Measurements from ENCODE around the gene TTLL13. TPM values are rescaled to one million over a fixed set of nuclear protein-coding genes. Genes with fewer than 3 reads are reported as not detected.

The TTLL13 gene, protein sequence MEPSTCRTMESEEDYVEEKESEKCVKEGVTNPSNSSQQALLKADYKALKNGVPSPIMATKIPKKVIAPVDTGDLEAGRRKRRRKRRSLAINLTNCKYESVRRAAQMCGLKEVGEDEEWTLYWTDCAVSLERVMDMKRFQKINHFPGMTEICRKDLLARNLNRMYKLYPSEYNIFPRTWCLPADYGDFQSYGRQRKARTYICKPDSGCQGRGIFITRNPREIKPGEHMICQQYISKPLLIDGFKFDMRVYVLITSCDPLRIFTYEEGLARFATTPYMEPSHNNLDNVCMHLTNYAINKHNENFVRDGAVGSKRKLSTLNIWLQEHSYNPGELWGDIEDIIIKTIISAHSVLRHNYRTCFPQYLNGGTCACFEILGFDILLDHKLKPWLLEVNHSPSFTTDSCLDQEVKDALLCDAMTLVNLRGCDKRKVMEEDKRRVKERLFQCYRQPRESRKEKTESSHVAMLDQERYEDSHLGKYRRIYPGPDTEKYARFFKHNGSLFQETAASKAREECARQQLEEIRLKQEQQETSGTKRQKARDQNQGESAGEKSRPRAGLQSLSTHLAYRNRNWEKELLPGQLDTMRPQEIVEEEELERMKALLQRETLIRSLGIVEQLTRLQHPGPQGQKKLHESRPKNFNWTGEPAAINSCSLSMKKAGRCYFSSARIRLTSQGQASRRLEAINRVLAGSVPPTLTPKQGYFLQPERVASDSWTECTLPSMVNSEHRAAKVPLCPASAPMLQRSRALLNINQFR
- 0.38 TPM in 1 of 2 replicates, not detected in the other for total RNA-seq

DNA sequence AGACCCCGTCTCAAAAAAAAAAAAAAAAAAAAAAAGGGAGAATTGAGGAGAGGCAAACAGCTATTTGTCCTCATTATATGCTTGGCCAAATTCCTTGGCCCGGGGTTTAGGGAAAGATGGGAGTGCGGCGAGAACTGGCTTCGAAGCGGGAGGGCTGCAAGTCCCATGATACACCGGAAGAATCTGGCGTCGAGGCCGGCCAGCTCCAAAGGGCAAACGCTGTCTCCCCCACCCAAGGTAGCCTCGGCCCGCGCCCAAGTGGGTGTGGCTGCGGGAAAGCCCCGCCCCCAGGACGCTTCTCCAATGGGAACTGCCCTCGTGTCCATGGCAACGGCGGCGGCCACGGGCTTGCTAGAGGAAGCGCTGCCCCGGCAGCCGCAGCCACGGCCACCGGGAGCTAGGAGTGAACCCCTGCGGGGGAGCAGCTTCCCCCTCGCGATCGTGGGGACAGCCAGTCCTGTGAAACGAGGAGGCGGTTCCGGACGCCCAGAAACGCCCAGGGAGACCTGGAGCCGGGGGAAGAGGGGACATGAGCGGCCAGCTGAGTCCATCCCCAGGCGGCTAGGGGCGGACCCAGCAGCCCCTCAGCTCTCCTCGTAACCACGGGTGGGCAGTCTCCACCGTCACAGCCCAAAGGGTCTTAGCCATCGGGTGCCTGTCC lies at the start of gene TTLL13:
TTLL13 (plus strand) TSS at position 354 of the 661 bp plus-strand sequence. CDS start 1,075 bp downstream, outside the sequence.

DNA sequence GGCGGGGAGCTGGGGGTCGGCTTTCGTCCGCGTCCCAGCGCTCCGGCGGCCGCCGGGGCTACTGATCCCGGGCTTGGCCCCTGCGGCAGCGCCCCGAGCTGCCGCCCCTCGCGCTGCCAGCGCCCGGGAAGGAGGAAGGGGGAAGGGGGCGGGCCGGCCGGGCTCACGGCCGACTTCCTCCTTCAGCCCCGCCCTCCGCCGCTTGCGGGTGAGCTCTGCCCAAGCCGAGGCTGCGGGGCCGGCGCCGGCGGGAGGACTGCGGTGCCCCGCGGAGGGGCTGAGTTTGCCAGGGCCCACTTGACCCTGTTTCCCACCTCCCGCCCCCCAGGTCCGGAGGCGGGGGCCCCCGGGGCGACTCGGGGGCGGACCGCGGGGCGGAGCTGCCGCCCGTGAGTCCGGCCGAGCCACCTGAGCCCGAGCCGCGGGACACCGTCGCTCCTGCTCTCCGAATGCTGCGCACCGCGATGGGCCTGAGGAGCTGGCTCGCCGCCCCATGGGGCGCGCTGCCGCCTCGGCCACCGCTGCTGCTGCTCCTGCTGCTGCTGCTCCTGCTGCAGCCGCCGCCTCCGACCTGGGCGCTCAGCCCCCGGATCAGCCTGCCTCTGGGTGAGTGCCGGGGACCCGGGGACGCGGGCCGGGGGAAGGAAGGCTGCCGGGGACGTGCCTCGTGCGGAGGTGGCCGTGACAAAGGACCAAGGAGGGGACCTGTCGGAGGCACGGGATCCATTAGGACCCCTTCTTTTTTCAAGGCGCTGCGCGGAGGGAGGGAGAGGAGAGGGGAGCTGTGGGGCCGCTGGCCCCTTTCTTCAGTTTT lies 48.0 kb upstream of the TTLL13 start, which contains the start of gene SEMA4B:
SEMA4B (plus strand) TSS at position 201 of the 814 bp plus-strand sequence; CDS start at position 450, 249 bp downstream.

DNA sequence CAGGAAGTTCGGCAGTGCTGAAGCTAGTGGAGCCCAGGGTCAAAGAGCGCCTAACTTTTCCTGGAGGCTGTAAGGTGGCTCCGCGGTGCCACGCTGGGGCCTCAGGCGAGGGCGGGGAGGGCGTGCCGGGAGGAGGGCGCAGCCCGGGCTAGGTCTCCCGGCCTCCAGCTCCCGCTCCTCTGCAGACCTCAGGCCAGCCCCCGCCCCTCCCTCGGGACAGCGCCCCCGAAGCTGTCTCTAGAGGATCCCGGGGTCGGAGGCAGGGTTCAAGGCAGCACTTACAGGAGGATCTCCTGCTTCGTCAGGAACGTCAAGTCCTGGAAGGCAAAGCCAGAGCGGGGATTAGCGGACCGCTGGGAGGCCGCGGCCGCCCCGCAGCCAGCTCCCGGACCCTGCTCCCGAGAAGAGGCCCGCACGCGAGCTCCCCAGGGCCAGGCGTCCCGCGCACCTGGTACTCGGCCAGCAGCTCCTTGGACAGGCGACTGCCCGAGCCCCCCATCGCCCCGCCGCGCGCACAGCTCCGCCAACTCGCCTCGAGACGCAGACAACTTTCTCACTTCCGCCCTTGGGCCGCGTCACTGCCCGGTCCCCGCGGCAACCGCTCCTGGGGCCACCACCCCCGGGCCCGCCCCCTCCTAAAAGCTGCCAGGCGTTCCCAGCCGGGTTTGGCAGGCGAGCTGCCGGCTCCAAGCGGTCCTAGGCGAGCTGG lies 15.8 kb upstream of the TTLL13 start, which contains the start of gene CIB1:
CIB1 (minus strand) TSS at position 555 of the 709 bp plus-strand sequence; CDS start at position 499, 56 bp downstream.

DNA sequence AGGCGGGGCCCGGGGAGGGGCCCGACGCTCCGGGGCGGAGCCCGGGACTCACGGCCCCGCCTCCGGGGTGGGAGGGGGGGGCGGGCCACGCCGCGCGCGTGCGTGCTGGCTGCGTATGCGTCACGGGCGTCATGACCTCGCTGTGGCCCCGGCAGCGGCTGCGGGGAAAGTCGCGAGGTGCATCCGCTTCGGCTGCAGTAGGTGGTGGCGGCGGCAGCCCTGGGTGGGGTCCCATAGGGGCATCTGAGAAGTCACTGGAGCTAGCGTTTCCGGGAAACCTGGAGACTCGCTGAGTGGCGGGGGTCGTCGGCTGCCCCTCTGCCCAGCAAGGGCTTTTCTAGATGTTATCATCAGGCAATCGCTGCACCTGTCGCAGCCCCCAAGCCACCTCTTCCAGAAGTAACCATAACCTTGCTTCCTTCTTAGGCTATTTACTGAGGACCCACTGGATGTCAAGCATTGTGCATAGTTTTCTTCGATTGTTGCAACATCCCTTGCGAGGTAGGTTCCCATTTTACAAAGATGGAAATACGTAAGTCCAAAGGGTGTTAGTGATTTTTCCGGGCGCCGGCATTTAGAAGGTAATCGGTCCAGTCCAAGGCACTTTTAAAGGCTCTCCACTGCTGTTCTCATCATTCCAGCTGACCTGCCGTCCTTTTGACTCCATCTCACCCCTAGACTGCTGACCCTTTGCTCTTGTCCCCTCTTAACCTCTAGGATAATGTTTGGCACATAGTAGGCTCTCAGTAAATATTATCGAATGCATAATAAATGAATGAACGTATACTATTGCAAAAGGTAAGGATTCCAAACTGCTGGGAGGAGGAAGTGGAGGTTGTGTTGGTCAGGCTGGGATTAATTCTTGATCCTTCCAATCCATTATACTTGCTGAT lies 15.0 kb upstream of the TTLL13 start, which contains the start of gene GDPGP1:
GDPGP1 (plus strand) TSS at position 114 of the 893 bp plus-strand sequence. CDS start 6,700 bp downstream, outside the sequence.

DNA sequence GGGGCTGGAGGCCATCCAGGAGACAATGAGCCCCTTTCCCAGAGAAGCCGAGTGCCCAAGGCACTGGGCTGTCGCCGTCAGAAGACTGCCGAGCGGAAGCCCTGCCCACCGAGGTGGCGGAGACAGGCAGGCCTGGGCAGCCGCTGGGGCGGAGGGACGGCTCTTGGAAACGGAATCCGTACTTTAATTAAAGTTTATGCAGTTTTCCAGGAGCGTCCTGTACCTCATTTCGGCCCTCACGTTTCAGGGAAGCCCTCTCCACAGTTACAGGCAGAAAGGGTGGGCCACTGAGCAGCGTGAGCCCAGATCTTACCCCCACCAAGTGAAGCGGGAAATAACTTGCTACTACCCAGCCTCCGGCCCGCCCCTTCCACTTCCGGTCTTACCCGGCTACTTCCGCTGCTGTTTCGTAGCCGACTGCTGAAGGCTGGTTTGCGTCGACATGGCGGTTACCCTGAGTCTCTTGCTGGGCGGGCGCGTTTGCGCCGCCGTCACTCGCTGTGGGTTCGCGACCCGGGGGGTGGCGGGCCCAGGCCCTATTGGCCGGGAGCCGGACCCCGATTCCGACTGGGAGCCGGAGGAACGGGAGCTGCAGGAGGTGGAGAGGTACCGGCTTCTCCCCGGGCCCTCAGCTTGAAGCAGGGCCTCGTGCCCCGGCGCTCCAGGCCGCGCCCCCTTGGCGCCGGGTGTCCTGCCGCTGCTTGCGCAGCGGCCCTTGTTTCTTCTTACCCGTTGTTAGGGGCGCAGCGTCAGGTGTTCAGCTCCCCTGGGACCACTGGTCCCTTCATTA lies 16.1 kb downstream of the TTLL13 start, which contains the start of gene NGRN:
NGRN (plus strand) TSS at position 402 of the 790 bp plus-strand sequence; CDS start at position 443, 41 bp downstream.

Small RNA genes within 50 kb of the gene (small RNA-seq; reads per million reads assigned to genes)
- gene AC091167.3: not detected
- not detected for gene RN7SL736P

Other genes starting within 250 kb of the TTLL13 start
- 14.9 and 25.2 TPM in 2 replicates for gene ZNF710, start 248.2 kb upstream of the TTLL13 start, total RNA-seq
- 86.3 and 130 TPM in 2 replicates for gene IDH2, start 147.1 kb upstream of the TTLL13 start, total RNA-seq
- gene SEMA4B, start 48.2 kb upstream of the TTLL13 start, total RNA-seq: 7.5 and 8.8 TPM in 2 replicates
- gene CIB1, start 15.6 kb upstream of the TTLL13 start, total RNA-seq: 28.2 and 31.4 TPM in 2 replicates
- gene GDPGP1, start 15.3 kb upstream of the TTLL13 start, total RNA-seq: 10.1 and 11.8 TPM in 2 replicates
- 49.5 and 54.5 TPM in 2 replicates for gene NGRN, start 16.1 kb downstream of the TTLL13 start, total RNA-seq
- 0.98 and 1.4 TPM in 2 replicates for gene ZNF774, start 102.7 kb downstream of the TTLL13 start, total RNA-seq
- 252 and 323 TPM in 2 replicates for gene IQGAP1, start 138.7 kb downstream of the TTLL13 start, total RNA-seq

Measured in vein endothelial cell (primary cell).